T-helper 2 cell treated with Interferon-gamma antibody and Interleukin-4, amounts not matched to agents 100 ng/mL and 5 ng/mL, for 36 hours (primary cell): ENCODE measurements around the gene HTR1B. TPM values are rescaled to one million over a fixed set of nuclear protein-coding genes. Genes with fewer than 3 reads are reported as not detected.

ENCODE experiments used
- intact Hi-C: fragments of 100-400 bp; cut with micrococcal nuclease; formaldehyde crosslinking; loops from one replicate; pipeline ENCODE4 v1.15.1; 2023
- total RNA-seq: library from RNA; stranded (reverse); gene quantifications from 2 replicates; pipeline ENCODE4 v1.2.3, GENCODE V29; 2022

HTR1B gene, protein sequence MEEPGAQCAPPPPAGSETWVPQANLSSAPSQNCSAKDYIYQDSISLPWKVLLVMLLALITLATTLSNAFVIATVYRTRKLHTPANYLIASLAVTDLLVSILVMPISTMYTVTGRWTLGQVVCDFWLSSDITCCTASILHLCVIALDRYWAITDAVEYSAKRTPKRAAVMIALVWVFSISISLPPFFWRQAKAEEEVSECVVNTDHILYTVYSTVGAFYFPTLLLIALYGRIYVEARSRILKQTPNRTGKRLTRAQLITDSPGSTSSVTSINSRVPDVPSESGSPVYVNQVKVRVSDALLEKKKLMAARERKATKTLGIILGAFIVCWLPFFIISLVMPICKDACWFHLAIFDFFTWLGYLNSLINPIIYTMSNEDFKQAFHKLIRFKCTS
- total RNA-seq: not detected in 2 replicates

DNA sequence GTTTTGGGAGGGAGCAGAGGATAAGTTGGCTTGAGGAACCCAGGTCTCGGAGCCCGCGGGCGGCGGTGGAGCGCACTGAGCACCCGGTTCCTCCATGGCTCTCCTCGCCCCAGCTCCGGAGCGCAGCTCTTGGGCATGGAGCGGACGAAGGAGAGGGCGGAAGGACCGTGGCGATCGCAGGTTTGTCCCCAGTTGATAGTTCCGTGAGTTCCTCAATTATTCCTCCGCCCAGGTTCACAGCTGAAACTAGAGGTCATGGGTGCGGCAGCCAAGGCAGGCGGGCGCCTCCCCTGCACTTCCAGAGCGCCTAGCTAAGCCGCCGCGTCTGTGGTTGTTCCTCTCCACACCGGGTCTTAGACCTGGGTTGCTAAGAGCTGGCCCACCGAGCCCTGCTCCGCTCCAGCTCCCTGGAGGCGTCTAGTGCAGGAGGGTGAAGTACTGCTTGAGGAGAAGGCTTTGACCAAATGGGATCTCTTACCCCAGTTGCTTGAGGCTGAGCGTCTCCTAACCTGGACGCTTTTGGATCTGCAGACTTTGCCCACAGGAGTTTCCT is at the start of gene HTR1B:
Gene HTR1B (minus strand): TSS at position 184 of the 553 bp plus-strand sequence. CDS start 88 bp downstream, at position 96.
- intact Hi-C loops: no loop called here

DNA sequence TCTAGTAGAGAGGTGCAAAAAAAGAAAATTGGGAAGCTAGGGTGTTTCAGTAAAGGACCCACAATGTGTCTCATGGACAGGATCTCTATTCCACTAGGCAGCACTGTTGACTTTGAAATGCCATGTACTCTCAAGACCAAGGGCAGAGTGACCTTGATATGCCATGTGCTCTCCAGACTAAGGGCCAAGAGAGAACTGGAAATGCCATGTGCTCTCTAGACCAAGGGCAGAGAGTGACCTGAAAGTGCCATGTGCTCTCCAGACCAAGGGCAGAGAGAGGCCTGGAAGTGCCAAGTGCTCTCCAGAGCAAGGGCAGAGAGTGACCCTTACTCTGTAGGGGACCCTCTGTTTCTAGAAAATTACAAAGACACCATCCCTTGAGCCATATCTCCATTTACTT is 49.3 kb upstream of the HTR1B start:
- intact Hi-C loops: no loop called here

DNA sequence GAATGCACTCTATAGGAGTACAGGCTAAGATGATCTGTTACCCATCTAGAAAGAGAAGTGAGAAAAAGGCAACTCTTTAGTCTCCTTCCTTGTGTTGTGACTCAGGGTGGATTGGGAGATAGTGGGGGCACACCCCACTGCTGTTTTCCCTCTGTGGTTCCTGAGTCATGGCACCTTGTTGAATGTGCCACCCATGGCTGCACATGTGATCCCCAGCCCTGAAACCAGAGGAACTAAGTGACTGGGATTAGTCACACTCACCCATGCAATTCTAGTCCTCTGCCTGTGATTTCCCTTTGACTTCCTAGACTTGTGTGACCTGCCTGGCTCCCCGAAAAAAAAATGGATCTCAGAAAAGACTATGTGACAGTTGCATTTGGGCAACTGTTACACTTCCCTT is 48.6 kb upstream of the HTR1B start:
- intact Hi-C loops: no loop called here

DNA sequence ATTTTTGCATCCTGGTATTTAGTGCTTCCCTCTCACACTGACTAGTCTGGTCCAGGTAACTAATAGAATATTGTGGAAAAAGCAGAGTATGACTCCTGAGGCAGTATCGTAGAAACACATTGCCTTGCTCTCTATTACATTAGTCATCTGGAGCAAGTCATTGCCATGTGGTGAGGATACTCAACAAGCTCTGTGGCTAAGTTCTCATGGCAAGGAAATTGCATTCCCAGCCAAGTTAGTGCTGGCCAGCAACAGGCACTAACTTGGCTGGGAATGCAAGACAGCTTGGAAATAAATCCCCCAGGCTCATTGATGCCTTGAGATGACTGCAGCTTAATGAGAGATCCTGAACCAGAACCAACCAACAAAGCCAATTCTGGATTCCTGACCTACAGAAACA is 39.7 kb upstream of the HTR1B start:
- intact Hi-C loops: no loop called here

DNA sequence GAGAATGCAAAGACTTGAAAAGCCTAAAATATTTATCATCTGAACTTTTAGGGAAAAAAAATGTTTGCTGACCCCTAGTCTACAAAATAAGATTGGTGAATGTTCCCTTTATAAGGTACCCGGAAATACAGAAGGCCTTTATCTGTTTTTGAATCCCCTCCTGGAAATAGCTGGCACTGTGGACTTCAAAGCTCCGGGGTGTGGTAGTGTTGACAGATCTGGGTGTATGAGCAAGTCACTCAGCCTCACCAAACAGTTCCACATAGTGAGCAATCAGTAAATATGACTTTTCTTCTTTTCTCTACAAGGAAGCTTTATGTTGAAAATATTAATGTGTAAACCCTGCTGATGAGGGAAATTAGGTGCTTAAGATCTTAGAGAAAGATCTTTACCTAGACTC is 29.2 kb upstream of the HTR1B start:
- intact Hi-C loops: no loop called here

DNA sequence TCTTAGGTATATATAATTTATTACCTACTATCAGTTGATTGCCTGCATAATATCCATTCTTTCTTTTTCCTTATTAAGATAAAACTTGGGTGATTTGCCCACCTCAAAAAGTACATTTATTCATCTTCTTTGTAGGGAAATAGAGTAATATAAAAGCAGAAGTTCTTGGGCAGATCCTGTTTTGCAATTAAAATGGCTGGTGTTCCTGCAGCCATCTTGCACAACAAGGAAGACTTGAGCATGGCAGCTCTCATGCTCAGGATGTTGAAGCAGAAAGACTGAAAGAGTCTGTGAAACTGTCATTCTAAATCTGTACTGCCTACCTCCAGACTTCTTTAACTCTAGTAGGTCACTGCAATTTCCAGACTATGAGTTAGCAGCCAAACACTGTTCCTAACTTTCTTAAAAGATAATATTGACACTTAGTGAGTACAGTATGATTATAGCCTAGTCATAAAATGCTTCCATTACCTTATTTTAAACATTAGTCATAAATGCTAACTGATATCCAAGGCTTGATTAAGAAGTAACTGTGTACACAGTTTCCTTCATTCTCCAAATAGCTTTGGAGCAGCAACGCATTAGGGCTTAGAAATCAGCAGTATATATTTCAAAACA is 24.6 kb upstream of the HTR1B start:
- intact Hi-C loops: no loop called here

DNA sequence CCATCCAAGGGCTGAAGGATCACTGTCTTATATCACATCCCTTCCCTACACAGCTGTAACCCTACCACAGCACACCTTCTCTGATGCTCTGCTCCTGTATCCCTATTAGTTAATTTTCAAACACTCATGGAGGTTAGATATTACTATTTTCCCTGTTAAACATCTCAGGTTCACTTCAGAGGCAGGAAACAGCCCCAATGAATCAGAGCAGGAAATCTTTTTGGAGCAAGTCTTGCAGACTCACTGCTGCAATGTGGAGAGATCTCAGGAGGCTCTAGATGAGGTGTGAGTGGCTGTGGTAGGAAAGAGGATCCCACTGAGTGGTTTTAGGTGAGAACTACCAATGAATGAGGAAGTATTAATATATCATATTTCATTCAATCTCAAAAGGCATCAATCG is 19.7 kb upstream of the HTR1B start:
- intact Hi-C loops: no loop called here

DNA sequence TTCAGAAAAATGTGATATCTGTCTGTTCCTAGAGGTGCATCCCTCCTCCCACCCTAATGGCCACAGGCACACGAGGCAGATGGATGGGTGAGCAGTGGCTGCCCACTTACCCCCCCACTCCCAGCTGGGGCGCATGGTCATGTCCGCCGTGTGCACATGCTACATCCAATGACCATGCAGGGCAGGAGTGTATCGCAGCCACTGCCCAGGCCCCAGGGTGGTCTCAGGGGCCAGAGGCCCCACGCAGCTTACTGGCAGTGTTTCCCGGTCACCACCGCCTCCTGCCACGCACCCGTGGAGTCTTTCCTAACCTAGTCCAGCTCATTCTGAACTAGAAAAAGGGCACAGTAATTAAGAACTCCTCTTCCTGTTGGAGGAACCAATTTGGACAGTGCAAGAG is 11.7 kb upstream of the HTR1B start:
- intact Hi-C loops: no loop called here

DNA sequence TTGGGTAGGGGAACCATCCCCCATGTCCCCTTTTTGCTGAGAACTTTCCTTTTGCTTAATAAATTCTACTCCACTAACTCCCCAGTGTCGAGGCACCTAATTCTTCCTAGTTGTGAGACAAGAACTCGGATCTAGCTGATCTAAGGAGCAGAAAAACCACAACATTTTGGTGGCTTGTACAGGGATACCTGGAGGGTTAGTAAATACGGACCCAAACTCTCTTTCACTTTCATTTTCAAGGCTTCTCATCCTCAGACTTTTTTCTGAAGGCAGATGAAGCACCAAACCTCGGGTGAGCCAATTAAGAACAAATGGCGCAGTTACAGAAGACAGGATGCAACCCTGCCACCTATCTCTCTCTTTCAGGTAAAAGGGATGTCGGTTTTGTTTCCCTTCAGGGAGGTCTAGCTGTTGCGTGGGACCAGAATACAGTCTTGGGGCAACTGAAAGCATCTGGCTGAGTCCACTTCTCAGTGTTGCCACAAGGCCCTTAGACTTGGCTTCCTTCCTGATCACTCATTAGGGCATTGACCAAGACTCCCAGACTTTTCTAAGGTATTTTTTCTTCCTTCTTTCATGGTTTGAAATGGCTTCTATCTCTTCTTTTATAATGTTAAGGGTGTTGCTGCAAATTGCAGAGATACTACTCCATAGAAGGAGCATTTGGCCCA is 11.1 kb upstream of the HTR1B start:
- intact Hi-C loops: no loop called here

DNA sequence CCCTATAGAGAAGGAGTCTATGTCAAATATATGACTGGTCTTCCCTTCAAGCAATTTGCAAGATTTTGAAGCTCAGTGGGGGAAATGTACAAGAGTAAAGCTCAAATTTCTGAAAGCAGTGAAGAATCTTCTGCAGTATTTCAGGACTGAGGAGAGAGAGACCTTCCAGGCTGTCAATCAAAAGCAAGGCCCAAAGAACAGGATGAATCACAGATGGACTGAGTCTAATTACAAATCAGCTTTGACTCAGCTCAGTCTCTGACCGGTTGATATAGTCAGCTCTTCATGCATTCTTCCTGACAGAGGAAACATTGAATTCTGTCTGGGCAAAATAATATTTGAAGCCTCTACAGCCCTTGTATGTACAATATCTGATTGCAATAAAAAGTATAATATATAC is 7.7 kb upstream of the HTR1B start:
- intact Hi-C loops: no loop called here

DNA sequence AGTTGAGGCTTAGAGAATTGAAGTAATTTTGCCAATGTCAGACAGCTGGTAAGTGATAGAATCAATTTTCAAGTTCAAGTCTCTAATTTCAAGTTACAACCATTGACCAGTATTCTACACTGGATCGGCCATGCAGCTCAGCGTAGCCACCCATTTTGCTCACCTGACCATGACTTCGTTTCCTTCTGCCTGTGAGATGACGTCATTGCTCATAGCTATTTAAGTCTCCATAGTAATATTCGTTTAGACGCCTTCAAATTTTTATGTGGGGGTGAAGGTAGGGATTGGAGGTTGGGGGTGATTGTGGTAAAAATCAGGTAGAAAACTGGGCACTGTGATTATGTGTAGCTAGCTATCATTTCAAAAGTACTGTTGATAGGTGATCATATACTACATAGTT is 5.6 kb upstream of the HTR1B start:
- intact Hi-C loops: no loop called here

DNA sequence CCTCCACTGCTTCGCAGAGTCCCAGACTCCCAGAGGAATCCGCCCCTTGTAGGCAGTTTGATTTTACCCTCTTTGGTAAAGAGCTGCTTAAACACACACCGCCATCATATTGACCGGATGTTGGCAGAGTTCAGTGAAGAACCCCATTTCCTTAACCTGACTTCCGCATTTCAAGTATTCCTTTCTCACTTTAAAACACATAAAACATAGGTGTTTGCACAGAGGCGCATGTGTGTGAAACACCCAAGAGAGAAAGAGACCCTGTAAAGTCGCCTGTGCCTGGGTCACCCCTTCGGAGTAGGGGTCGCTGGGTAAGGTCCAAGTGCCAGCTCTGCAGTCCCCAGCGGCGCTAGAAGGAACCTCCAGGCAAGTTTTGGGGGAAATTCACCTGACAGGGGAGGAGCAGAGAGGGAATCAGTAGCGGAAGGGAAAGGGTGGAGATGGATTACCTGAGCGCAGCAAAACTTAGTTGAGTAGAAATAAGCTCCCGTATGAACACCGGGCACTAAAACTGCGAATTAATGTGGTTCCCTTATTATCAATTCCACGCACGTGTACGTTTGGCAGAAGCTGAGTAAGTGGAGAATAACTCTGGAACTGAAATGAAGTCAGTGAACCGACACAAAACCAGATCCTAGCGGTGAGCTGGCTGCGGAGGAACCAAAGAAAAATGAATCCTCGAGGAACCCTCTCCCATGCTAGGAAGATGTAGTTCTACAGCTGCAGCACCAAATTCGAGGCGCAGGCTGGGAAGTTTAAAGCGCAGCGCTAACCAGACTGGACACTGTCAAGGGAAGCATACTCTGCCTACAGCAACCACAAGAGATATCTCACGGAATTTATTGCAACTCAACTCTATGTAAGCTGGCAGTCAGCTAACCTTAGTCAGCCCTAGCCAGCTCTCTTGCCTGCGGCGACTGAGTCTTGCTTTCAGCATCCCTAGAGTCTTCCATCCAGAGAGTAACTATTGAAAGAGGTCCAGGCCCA is 3.5 kb upstream of the HTR1B start:
- intact Hi-C loops: no loop called here

DNA sequence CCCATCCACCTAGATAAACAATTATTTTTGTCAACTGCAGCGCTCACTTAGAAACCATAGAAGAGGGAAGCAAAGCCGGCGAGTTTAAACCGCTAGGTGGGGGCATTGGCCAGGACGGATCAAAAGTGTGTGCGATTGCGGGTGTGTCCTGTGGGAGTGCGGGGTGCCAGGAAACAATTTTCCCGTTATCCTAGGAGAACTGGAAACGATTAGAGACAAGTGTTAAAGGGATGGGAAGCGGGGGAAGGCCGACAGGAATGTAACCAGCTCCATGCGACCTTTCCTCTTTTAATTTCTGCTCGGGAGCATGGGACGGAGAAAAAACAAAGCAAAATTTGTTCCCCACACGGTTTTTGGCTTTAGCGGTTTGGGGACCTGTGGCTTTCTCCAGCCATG is 2.8 kb upstream of the HTR1B start:
- intact Hi-C loops: no loop called here

DNA sequence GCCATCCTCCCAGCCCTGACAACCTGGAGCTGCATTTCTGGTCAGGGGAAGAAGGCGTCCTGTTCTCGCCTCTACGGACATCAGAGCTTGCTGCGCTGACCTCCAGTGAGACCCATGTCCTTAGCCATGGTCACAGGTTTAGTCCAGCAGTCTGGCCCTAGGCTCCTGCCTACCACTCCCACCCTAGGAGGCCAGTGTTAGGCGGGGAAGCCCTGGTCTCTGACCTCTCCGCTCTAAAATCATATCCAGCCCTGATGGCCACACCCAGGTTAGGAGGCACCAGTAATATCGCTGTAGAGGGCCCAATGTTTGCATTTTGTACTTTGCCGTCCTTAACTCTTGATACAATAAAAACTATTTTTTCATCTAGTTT is 1.2 kb upstream of the HTR1B start:
- intact Hi-C loops: no loop called here

DNA sequence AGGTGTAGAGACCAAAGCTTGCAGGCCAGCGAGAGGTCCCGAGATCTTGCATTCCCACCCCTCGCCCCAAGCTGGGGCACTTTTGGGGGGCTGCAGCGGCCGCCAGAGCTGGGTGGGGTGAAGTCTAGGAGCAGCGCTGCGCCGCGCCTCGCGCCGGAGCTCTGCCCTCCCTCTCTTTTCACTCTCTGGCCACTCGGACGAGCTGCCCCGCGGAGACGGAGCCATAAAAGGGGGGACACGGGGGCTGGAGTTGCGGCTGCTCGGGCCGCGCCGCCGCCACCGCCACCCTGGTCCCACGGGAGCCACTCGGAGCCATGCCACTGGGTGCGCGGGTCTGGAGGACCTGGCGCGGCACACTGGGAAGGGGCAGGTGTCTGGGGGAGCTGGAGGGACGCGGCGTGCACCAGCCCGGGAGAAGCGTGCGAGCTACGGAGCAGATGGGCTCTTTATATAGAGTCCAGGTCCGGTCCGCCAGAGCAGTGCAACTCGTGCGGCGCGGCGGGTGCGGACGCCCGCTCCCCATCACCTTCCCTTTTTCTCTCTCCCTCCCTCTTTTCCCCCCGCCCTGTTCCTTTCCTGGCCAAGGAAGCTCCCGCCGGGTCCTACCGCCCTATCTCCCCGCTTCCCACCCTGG is 687 bp upstream of the HTR1B start:
- intact Hi-C loops: no loop called here

DNA sequence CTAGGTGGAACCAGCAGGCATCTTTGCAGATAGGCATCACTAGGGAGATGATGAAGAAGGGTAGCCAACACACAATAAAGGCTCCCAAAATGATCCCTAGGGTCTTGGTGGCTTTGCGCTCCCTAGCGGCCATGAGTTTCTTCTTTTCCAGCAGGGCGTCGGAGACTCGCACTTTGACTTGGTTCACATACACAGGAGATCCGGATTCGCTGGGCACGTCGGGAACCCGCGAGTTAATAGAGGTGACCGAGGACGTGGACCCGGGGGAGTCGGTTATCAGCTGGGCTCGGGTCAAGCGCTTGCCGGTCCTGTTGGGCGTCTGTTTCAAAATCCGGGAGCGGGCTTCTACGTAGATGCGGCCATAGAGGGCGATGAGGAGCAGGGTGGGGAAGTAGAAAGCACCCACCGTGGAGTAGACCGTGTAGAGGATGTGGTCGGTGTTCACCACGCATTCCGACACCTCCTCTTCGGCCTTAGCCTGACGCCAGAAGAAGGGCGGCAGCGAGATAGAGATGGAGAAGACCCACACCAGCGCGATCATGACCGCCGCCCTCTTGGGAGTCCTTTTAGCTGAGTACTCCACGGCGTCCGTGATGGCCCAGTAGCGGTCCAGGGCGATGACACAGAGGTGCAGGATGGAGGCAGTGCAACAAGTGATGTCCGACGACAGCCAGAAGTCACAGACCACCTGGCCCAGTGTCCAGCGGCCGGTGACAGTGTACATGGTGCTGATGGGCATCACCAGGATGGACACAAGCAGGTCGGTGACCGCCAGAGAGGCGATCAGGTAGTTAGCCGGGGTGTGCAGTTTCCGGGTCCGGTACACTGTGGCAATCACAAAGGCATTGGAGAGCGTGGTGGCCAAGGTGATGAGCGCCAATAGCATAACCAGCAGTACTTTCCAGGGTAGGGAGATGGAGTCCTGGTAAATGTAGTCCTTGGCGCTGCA is 658 bp downstream of the HTR1B start:
- intact Hi-C loops: no loop called here

DNA sequence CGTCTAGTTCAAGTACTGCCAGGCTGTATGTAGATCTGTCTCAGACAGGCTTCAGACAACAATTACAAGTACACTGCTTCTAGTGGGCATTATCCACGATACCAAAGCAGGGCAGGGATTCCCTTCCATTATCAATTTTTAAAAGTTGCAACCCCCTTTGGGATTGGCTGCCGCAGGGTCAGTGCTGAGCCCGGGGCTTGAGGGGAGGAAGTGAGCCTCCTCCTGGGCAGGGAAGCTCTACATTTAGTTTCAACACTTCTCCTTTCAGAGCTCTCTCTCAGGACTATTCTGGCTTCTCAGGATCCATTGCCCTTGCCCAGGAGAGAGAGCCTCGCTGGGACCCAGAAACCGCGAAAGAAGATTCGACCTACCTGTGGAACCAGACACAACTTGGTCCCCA is 1.5 kb downstream of the HTR1B start:
- intact Hi-C loops: no loop called here

DNA sequence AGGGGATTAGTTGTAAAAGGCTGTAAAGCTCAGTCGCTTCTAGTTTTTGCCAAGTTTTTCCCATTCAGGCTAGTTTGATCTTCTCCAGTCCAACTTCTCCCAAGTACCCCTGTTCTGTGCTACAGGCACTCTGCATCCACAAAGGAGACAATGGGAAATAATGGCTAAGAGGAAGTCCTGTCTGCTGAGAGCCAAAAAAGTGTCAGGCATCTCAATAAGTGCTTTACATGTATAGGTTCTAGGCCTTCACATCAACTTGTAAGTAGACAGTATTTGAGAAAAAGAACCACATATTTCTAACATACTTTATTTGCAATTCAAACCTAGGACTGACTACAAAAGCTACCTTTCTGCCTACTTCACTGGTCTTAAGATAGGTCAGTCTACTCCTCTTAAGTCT is 4.9 kb downstream of the HTR1B start:
- intact Hi-C loops: no loop called here

DNA sequence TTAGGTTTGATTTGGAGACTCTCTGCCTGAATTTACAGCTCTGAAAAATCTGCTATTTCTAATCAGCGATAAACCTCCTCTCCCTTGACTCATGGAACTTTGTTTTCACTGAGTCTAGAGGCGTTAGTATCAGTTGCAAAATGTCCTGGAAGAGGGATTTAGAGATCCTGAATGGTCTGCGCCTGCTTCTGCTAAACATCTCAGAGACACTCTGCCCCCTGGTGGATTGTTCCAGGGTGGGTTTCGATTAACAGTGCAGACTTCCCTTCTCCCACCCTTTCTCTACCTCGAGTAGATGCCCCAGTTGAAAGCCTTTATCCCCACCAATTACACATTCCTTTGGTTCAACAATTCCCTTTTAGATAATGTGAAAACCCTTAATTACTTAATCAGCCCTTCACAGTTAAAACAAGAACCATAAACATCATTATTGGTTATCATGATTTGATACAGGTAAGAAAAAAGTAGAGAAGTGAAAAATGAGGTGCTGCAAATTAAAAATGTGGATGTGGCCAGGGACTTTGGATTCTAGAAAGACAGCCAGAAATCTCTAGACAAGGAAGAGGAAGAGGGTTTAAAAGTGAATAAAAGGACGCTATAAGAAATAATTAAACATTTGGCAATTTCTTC is 5.5 kb downstream of the HTR1B start:
- intact Hi-C loops: loop anchor here (2.0 kb wide), 1 partner anchor 1523 kb away; no protein-coding TSS in a partner anchor
